ENCODE results near the gene ITGB3. TPM values are rescaled to one million over a fixed set of nuclear protein-coding genes. Genes with fewer than 3 reads are reported as not detected.

The ITGB3 gene
- total RNA-seq, 4 donors from 2014 or later, result 102 to 260 (median 149) TPM

DNA sequence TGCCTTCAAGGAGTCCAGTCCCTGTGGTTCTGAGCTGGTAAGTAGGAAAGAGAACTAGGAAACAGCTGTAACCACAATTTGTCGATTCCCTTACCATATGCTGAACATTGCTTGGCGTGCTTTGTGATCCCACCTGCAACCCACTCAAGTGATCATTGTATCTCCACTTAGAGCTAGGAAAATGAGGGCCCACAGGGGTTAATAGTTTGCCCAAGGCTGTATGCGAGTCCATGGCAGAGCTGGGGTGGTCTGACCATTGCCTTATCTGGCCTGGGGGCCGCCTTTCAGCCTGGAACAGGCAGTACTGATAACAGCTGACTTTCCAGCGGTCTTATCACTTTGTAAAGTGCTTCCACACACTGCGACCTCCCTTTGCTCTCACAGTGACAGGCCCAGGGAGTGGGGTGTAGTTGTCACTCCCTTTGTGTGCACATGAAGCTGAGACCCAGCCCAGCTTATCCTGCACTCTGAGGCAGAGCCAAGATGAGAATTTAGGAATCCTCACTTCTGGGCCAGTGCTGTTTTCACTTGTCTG lies 34.7 kb upstream of the ITGB3 start:
- Histone ChIP-seq H3K4me1 (no peaks in the 10 kb centered on the region), H3K27me3 (no peaks in the 10 kb centered on the region), H3K36me3 (no peaks in the 10 kb centered on the region), H3K4me3 (replicated peaks in 1 of 3) (no peak overlapping the region), H3K27ac (no peak overlapping the region), H3K9me3 (no peaks in the 10 kb centered on the region)
- no peak for DNase-seq
- TF ChIP-seq, protein P1, sequence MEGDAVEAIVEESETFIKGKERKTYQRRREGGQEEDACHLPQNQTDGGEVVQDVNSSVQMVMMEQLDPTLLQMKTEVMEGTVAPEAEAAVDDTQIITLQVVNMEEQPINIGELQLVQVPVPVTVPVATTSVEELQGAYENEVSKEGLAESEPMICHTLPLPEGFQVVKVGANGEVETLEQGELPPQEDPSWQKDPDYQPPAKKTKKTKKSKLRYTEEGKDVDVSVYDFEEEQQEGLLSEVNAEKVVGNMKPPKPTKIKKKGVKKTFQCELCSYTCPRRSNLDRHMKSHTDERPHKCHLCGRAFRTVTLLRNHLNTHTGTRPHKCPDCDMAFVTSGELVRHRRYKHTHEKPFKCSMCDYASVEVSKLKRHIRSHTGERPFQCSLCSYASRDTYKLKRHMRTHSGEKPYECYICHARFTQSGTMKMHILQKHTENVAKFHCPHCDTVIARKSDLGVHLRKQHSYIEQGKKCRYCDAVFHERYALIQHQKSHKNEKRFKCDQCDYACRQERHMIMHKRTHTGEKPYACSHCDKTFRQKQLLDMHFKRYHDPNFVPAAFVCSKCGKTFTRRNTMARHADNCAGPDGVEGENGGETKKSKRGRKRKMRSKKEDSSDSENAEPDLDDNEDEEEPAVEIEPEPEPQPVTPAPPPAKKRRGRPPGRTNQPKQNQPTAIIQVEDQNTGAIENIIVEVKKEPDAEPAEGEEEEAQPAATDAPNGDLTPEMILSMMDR (IDR thresholded peaks at IDR 0.05), result no peak
- no peak for TF ChIP-seq POLR2A (IDR thresholded peaks at IDR 0.05)
- intact Hi-C loops (cut with DNase I), result no loop called here
- 71 to 91% methylated on average over 5 to 6 of the region's 6 CpGs for WGBS, 2 donors

DNA sequence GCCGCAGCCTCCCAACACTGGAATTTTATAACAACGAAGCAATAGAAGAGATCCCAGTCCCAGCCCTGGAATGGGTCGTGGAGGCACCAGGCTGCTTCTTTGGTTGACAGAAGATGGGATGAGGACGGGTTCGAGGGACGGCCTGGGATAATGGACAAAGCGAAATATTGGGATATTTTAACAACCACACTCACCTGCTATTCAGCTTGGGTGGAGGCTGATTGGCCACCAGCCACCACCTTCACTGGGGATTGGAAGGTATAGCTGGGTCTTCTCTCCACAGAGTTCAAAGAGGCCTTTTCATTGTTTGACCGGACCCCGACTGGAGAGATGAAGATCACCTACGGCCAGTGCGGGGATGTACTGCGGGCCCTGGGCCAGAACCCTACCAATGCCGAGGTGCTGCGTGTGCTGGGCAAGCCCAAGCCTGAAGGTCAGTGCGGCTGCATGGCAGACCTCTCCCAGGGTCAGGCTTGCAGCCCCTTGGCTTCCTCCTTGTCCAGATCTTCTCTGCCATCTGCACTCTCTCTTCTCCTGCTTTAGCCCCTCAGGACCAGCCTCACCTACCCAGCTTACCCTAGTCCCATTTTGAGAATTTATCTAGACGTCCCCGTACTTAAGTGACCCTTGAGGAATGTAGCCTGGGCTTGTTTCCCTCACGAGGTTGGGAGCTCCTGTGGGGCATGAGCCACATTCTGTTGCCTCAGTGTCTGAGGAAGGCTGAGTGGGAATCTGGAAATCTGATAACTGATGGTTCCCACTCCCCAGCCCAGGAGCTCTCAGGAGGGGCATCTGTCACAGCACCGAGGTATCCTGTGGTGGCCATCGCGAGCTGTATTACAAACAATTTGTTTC lies 33.8 kb upstream of the ITGB3 start:
- H3K27ac ChIP-seq, result no peak overlapping the region
- 87 to 92% methylated on average over 17 to 21 of the region's 21 CpGs for WGBS, 2 donors
- TF ChIP-seq, protein P1 (IDR thresholded peaks at IDR 0.05), result no peak
- peaks cover 4% of the 10 kb centered on the region in 2 donors for H3K4me1 ChIP-seq
- intact Hi-C loops (cut with DNase I), result no loop called here
- no peaks in the 10 kb centered on the region for H3K36me3 ChIP-seq
- no peak overlapping the region for H3K4me3 ChIP-seq (replicated peaks in 1 of 3)
- no peaks in the 10 kb centered on the region for H3K9me3 ChIP-seq
- DNase-seq, result no peak
- no peaks in the 10 kb centered on the region for H3K27me3 ChIP-seq

DNA sequence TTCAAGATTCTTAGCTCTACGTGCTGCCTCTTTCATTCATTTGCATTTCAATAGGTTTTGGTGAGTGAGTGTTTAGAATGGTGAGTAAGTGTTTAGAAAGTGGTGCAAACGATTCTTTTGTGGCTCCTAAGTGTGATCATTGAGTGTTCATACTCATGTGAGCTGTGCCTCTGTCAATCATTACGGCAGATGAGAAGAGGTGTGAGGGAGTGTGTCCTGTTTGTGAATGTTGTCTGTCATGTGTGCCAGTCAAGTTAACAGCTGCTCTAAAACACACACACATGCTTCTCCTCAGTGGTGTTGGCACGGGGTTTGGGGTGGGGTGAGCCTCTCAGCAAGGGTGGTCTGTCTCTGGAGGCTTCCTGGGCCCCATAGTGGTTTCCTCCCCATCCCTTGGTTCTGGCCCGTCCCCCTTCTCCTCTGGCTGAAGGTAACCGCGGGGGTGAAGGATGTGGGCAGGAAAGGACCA lies 33.1 kb upstream of the ITGB3 start:
- intact Hi-C loops (cut with DNase I), result no loop called here
- no peaks in the 10 kb centered on the region for H3K9me3 ChIP-seq
- TF ChIP-seq, protein P1 (IDR thresholded peaks at IDR 0.05), result no peak
- TF ChIP-seq POLR2A (IDR thresholded peaks at IDR 0.05), result no peak
- 67 to 70% methylated on average over 7 of the region's 7 CpGs for WGBS, 2 donors
- H3K27ac ChIP-seq, result no peak overlapping the region
- H3K27me3 ChIP-seq, result no peaks in the 10 kb centered on the region
- DNase-seq, result no peak
- H3K4me1 ChIP-seq, result peaks cover 10 to 12% of the 10 kb centered on the region in 2 donors
- H3K4me3 ChIP-seq (replicated peaks in 1 of 3), result no peak overlapping the region
- no peaks in the 10 kb centered on the region for H3K36me3 ChIP-seq

DNA sequence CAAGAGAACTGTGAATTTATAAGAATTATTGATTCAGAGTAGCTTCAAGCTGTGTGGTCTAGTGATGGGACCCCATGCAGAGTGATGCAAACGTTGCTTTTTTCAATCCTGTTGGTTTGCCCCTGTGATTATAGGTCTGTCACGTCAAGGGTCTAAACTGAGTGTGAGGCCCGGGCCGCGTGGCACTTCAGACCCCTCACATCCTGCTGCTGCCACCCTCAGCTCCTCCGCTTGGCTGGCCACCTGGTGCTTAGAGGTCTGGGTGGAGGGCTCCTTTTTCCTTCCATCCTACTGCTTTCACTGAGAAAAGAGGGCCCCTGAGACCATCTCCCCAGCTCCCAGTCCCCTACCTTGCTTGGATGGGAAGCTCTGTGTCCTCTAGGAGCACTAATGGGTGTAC lies 32.5 kb upstream of the ITGB3 start:
- H3K27me3 ChIP-seq, result no peaks in the 10 kb centered on the region
- 59 to 75% methylated on average over 6 of the region's 6 CpGs for WGBS, 2 donors
- no peak overlapping the region for H3K4me3 ChIP-seq (replicated peaks in 1 of 3)
- H3K9me3 ChIP-seq, result no peaks in the 10 kb centered on the region
- H3K36me3 ChIP-seq, result no peaks in the 10 kb centered on the region
- peaks cover 16 to 18% of the 10 kb centered on the region in 2 donors for H3K4me1 ChIP-seq
- DNase-seq, result no peak
- no peak for TF ChIP-seq POLR2A (IDR thresholded peaks at IDR 0.05)
- TF ChIP-seq, protein P1 (IDR thresholded peaks at IDR 0.05), result no peak
- intact Hi-C loops (cut with DNase I), result no loop called here
- no peak overlapping the region for H3K27ac ChIP-seq

DNA sequence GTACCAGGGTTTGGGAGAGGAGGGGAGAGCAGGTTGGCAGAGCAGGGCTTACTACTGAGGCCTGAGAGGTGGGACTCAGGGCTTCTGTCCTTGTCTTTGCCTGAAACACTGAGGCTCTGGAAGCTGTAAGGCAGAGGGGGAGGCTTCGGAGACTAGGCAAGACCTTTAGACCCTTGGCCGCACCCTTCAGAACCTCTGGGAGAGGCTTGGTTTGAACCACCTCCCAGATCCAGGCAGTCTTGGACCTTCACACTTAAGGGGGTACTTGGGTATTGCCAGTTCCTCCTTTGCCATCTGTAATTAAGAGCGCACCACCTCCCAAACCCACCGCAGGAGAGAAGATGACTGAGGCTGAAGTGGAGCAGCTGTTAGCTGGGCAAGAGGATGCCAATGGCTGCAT lies 31.6 kb upstream of the ITGB3 start:
- no peak overlapping the region for H3K4me3 ChIP-seq (replicated peaks in 1 of 3)
- H3K27ac ChIP-seq, result no peak overlapping the region
- TF ChIP-seq, protein P1 (IDR thresholded peaks at IDR 0.05), result no peak
- no peak for TF ChIP-seq POLR2A (IDR thresholded peaks at IDR 0.05)
- H3K36me3 ChIP-seq, result no peaks in the 10 kb centered on the region
- H3K27me3 ChIP-seq, result no peaks in the 10 kb centered on the region
- intact Hi-C loops (cut with DNase I), result no loop called here
- DNase-seq, result no peak
- WGBS, 2 donors, result 96 to 100% methylated on average over 4 of the region's 4 CpGs
- peaks cover 20 to 22% of the 10 kb centered on the region in 2 donors for H3K4me1 ChIP-seq
- H3K9me3 ChIP-seq, result no peaks in the 10 kb centered on the region

Measured in thyroid gland (tissue), 4 donors.